HG03196 (cell line): ENCODE measurements around the gene CLCN3.
A peak's percentile ranks its signal among the peaks of the same experiment; 100 is the strongest.
"Not testable (repeated sequence)": the region's sequence is repeated elsewhere in the genome, so short reads cannot be mapped to it uniquely, and the experiment has no call there.

Experiments used
- ATAC-seq: cut with Tn5 transposase; IDR thresholded peaks from one replicate; pipeline ENCODE4 v1.9.1; 2021; ENCODE audit not compliant: unreplicated experiment

The CLCN3 gene

DNA sequence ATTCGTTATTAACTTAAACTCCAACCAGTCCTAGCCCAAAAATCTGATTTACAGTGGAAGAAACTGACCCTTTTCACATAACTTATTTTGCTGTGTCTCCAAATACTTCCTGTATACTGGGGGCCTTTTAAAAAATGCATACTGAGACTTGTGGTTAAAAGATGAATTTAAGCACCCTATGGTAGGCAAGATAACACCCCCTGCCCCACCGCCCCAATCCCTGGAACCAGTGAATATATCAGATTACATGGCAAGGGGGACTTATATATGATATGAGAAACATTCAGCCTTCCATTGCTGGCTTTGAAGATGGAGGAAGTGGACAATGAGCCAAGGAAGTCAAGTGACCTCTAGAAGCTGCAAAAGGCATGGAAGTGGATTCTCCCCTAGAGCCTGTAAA lies 3.1 kb upstream of the CLCN3 start:
- no peak for ATAC-seq

DNA sequence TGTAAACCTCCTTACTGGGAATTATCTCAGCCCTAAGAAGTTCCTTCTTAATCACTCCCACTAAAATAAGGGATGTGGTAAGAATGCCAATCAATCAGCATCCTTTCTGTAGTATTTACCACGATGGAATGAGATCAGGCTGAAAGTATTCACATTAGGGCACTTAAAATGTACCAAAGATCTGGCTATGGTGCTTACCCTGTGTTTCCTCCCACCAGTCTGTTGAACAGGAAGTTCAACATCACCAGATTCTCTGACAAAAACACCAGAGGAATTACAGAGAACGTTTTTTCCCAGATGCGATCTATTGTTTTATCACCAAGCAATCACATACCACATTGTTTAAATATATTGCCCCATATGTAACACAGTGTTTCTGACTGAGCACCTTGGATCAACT lies 2.1 kb upstream of the CLCN3 start:
- no peak for ATAC-seq

DNA sequence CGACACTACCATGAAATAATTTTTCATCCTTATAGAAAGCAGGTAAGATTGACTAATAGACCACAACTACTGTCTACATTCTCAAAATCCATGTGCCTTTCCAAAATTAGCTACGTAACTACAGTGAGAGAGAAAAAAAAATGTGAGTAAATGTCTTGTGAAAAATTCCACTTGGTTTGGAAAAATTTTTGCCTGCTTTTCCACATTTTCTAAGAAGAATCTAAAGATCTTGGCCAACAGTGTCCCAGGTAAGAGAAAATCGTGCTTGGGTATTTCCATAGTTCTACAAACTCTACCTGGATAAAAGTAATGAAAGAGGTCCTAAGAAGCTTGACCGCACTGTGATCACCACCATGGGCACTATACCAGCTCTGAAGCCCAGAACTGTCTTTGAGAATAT lies 1.4 kb upstream of the CLCN3 start:
- no peak for ATAC-seq

DNA sequence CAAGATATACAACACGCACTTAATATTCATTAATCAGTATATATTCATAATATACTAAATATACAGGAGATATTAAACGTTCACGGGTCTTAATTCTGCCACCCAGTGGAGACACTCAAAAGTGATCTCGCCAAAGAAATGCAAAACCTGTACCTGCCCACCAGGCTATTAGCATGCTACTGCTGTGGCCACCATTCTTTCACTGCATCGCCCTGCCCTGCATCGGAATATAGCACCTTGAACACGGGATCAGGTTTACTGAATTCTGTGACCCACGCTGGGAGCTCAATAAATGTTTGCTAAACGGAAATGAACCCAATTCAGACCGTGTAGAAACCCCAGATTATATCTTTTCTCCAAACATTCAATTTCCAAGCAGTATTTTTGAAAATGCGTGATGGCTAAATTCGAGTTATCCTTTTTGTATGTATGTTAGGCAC lies 840 bp upstream of the CLCN3 start:
- ATAC-seq, result peak; percentile 48

DNA sequence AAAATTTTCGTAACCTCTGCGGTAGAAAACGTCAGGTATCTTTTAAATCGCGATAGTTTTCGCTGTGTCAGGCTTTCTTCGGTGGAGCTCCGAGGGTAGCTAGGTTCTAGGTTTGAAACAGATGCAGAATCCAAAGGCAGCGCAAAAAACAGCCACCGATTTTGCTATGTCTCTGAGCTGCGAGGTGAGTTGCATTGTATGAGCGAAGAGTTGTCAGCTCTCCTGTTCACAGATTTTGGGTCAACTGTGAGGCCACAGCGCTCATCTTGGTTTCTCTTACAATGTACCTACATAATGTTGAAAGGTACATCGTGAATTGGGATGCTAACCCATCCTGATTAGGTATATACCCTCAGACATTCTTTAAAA lies 486 bp downstream of the CLCN3 start:
- ATAC-seq, result no peak

DNA sequence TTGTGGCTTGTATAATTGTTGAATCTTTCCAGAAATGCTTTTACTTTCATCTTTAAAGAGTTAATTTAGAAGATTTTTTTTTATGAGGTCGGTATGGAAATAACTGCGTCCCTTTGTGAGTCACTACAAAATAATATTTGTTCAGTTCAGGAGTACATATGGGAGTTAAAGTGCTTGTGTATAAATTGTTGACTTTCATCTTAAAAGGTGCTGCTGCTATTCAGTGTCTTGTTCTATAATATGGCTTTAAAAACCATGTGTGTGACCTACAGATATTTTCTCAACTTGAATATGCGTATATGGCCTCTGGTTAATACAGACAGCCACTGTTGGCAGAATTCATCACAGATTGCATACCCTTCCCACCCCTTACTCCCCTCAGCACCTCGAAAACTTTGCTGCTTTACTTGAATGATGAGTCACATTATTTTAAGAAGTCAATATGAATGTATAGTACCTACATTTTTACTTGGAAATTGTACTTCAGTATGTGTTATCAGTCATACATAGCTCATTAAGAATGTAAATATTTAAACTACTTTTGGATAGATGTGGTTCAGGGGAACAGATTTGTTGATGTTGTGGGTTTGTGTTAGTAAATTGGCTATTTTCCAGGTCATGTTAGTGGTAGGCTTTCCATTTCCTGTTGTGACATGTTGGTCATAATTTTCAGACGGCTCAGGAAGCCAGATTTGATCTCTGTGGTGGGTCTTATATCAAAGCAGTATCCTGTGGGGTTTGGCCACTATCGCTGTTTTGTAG lies 1.5 kb downstream of the CLCN3 start:
- no peak for ATAC-seq

DNA sequence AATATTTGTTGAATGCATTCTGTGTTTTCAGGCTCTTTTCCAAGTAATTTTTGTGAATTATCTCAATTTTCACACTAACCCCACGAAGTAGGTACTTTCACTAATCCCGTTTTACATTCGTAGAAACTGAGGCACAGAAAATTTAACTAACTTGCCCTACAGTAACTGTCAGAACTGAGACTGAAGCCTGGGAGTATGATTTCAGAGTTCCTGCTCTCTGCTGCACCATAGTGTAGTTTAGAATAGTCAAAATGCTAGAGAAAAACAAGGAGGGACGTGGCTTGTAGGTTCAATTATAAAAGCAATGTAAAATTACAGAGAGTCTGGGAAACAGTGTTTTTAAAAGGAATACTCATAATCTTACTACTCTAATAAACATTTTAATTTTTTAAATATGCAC lies 2.2 kb downstream of the CLCN3 start:
- ATAC-seq, result no peak

DNA sequence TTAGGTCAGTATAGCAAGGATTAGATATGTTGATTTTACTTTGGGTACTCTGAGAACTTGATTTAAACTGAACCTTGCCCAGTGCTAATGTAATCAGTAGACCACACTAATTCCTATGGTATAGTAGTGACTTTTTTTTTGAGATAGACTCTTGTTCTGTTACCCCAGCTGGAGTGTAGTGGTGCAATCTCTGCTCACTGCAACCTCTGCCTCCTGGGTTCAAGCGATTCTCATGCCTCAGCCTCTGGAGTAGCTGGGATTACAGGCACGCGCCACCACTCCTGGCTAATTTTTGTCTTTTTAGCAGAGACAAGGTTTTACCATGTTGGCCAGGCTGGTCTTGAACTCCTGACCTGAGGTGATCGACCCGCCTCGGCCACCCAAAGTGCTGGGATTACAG lies 3.6 kb downstream of the CLCN3 start:
- ATAC-seq, result not testable (repeated sequence)

DNA sequence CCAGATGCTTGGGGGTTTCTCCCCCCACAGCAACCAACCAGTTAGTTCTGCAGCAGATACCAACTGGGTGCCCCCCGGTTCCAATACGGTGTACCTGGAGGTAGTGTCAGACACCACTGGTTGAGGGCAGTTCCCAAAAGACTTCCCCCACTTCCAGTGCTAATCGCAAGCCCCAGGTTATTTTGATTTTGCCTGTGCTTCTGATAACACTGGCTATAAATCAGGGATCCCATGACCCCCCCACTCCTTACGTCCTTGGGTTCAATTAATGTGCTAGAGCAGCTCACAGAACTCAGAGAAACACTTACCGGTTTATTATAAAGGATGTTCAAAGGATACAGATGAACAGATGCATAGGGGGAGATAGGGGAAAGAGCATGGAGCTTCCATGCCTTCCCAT lies 5.5 kb downstream of the CLCN3 start:
- no peak for ATAC-seq

DNA sequence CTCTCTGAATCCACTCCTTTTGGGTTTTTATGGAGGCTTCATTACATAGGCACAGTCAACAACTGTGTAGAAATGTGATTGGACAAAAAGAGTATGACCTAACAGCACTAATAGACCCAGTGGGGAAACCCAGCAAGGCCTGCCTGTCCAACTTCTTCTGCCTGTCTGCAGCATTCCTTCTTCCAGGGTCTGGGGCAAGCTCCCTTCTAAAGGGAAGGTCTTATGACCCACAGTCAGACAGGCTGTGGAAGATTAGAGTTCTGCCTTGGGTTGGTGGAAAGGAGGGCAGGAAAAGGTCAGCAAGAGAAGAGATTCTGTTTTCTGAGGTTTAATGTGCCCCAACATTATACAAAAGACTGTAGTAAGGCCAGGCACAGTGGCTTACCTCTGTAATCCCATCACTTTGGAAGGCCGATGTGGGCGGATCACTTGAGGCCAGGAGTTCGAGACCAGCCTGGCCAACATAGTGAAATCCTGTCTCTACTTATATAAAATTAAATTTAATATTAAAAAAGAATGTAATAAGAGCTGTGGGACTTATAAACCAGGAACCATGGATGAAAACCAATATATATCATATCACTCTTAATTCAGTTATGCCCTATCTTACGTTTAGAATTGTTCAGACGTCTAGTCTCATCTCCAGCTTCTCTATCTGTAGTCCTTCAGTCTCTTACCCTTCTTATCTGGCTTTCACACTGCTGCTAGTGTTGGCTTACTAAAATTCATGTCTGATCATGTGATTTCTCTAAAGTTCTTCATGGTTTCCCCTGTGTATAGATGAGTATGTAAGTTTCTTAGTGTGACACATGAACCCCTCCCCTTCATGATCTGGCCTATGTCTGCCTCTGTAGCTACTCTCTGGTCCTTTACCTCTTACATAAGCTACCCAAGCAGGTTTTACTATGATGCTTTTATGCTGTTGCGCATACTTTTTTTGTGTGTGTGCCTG lies 6.2 kb downstream of the CLCN3 start:
- no peak for ATAC-seq

DNA sequence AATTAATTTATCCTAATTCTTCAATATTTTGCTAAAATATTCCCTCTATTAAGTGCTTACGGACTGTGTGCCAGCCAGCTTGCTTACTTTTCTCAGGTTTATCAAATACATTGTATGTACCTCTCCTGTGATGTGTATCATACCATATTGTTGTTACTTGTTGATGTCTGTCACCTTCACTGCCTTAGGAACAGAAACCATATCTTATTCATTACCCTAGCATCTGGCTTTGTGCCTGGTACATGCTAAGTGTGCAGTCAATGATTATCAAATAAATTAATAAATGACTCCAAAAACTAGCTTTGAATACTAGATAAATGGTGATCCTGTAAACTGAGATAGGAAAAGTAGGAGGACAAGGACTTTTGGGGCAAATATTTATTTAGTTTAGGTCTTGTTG lies 6.9 kb downstream of the CLCN3 start:
- ATAC-seq, result peak; percentile 76

DNA sequence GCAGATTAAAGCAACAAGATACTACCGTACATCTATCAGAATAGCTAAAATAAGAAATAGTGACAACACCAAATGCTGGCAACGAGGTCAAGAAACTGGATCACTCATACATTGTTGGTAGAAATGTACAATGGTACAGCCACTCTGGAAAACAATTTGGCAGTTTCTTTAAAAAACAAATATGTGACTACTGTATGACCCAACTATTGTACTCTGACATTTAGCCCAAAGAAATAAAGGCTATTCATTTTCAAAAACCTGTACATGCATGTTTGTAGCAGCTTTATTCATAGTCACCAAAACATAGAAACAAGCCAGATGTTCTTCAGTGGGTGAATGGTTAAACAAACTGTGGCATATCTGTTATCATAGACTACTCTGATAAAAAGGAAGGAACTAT lies 8.2 kb downstream of the CLCN3 start:
- ATAC-seq, result no peak

DNA sequence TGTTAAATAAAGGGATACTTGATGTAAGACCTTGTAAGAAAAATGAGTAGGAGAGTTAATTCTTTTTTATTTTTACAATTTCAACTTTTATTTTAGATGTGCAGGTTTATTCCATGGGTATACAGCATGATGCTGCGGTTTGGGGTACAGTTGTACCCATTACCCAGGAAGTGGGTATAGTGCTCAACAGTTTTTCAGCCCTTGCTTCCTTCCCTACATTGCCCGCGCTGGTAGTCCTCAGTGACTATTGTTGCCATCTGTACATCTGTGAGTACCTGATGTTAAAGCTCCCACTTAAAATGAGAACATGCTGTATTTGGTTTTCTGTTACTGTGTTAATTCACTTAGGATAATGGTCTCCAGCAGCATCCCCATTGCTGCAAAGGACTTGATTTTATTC lies 9.7 kb downstream of the CLCN3 start:
- ATAC-seq, result no peak

DNA sequence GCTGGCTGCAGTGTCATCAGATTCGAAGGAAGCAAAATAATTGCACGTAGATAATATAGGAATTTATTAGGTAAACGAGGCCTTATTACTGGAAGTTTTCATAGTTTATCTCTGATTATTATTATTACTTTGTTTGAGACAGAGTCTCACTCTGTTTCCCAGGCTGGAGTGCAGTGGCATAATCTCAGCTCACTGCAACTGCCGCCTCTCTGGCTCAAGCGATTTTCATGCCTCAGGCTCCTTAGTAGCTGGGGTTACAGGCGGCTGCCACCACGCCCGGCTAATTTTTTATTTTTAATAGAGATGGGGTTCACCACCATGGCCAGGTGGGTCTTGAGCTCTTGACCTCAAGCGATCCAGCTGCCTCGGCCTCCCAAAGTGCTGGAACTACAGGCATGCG lies 12.5 kb downstream of the CLCN3 start:
- no peak for ATAC-seq

DNA sequence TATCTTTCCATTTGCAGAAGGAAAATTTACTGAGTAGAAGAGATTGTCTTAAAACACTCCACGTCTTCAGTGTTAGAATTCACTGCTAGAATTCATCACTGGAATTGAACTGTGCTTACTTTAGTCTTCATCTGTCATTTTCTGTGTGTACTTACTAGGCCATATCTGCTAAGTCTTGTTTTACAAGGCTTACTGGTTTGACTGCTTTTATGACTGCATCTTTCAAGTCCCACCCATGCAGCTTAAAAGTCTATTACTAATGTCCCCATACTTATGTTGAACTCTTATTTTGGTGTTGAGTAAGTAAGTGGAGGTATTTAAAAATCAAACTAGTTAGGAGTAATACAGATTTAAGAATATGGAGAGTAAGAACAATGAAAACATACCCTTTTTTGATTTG lies 14.6 kb downstream of the CLCN3 start:
- ATAC-seq, result no peak

DNA sequence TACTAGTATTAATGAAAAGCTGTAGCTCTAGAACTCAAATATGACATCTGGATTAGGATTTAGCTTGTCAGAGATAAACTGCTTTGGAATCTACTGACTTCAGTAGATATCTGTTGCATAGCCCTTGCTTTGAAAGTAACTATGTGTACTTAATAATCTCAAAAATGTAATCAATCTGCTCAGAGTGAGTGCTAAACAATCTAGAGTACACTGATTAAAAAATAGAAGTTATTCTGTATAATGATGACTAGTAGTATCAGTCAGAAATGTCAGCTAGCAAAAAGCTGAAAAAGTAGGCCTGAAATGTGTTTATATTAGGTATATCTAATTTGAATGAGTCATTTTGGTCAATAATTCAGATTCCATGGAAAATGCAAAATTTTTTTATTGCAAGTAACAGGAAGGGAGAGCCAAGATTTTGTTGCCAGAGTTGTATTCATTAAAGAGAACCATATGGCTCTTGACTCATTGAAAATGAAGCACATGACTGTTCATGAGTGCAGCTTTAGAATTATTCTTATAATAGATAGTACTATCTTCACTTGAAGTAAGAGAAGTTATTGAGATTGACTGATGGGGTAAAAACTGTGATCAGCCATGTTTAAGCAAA lies 20.0 kb downstream of the CLCN3 start:
- no peak for ATAC-seq

DNA sequence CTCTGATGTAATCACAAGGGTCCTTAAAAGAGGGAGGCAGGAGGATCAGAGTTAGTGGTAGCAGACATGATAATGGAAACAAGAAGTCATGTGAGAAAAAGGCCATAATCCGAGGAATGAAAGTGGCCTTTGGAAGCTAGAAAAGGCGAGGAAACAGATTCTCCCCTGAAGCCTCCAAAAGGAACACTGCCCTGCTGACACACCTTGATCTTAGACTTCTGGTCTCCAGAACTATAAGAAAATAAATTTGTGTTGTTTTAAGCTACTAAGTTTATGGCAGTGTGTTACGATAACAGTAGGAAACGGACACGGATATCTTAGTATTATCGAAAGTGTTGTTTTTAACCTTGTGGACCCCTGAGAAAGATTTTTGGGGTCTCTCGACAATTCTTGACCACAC lies 24.4 kb downstream of the CLCN3 start:
- no peak for ATAC-seq

DNA sequence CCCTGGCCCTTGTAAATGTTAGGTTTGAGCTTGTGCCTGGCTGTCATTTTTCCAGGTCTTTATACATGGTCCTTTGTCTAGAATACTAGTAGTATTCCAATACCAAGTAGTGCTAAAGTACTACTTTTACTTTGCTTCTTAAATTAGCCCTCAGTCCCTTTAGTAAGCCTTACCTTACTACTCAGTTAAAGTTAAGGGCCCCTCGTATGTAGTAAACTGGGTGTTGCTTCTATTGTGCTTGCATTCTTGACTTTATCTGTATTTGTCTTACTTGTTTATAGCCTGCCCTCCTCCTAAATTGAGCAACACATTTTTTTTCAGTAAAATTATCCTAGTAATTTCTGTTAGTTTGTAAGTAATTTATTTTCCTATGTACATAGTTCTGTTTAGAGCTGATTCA lies 25.2 kb downstream of the CLCN3 start:
- no peak for ATAC-seq

DNA sequence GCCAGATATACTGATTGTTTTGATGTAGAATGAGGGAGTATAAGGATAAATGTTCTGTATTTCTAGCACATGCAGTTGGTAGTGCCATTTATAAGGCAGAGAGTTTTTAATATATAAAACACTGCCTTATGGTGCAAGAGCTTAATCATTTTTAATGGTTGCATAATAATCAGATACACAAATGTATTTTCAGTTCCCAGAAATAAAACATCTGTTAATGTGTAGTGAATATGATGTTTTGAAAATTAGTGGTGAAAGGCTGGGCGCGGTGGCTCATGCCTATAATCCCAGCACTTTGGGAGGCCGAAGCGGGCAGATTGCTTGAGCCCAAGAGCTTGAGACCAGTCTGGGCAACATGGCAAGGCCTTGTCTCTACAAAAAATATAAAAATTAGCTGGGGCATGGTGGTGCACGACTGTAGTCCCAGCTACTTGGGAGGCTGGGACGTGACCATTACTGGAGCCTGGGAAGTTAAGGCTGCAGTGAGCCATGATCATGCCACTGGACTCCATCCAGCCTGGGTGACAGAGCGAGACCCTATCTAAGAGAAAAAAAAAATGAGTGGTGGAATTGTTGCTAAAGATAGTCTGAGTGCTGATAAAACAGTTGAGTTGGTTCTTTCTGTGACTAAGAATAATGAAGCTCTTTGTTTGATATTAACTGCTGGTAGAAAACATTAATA lies 29.3 kb downstream of the CLCN3 start:
- no peak for ATAC-seq

DNA sequence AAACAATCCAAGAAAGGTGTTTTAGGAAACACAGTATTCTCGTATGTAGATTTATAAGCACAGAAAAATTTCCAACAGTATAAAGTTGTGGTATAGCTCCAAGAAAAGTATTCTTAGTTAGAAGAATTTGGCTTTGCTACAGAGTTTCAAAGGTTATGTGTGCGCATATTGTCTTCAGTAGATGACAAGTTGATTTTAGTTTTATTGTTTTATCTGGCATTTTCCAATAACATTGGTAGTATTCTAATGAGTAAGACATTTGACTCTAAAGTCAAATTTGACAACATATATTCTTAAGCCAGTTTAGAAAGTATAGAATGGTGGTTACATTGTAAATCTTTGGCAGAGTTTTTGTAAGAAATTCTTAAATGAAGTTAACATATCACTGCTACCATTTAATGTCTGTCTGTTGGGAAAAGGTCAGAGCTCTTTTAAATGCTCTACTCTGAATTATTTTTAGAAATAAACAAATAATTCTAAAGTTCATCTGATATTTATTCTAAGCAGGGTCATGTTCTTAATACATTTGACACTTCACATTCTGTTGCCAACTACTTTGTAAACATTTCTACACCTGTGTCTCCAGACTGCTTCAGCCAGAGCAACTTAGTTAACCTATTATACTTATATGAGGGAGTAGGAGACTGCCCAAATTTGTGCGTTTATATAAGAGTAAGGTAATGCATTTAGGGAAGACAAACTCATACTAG lies 30.0 kb downstream of the CLCN3 start:
- no peak for ATAC-seq

DNA sequence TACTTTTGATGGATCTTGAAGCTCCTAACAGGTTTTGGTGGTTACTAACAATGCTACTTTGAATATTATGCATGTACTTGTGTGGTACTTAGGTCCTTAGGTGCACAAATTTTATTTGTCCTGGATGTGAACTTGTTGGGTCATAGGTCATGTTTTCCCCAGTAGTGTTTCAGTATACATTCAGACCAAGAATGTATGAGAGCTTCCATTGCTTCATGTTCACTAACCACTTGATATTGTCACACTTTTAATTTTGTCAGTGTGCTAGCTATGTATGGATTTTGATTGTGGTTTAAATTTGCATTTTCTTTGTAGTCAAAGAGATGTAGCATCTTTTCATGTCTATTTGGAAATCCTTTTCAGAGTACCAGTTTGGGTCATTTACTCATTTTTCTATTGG lies 32.2 kb downstream of the CLCN3 start:
- ATAC-seq, result no peak
